ENCODE results near the gene TAF11L5.

- no peak for TF ChIP-seq CTCF (IDR thresholded peaks at IDR 0.05; ENCODE audit: control extremely low read depth in 1 of 3, insufficient read depth in 1 of 3, low read depth in 1 of 3, low read length in 3 of 3)
- TF ChIP-seq EZH2 (IDR thresholded peaks at IDR 0.05; ENCODE audit: low read depth, low read length, severe bottlenecking): no peak
- TF ChIP-seq RXRA (IDR thresholded peaks at IDR 0.05; ENCODE audit: insufficient read depth, low read depth, low read length): no peak
- TF ChIP-seq CHD2 (IDR thresholded peaks at IDR 0.05; ENCODE audit: low read length): no peak
- no peak for TF ChIP-seq USF2 (IDR thresholded peaks at IDR 0.05; ENCODE audit: low read length)
- no peak for TF ChIP-seq POLR2A (IDR thresholded peaks at IDR 0.05; ENCODE audit: control extremely low read depth in 1 of 2, low read depth in 2 of 2, low read length in 2 of 2)
Measured at GRCh38 chr5:17492770-17493169, 32.3 kb upstream of the TAF11L5 start.

All from H1 (cell line).